K562 (cell line): ENCODE data around the gene MYO9A. TPM values are rescaled to one million over a fixed set of nuclear protein-coding genes. Genes with fewer than 3 reads are reported as not detected.

ENCODE experiments used
- ATAC-seq: fragments of 200-7000 bp; cut with Tn5 transposase; 3 replicates; pipeline ENCODE4 v1.9.1; 2020; ENCODE audit warnings: moderate library complexity
- BruUV-seq: library from RNA; stranded (reverse); fragments of 400-500 nt; replicated peaks from 2 replicates; lab custom pipeline; 2021; lab: Mats Ljungman, UMichigan
- CTCF ChIA-PET: fragments of 300-600 bp; formaldehyde crosslinking; extraction: SDS; loops from one replicate; lab custom pipeline; 2021; ENCODE audit warnings: low intra/inter-chr PET ratio; lab: Yijun Ruan, JAX
- POLR2A ChIA-PET: fragments of 300-600, 350-650 bp; sonication (Branson Sonifier 250); formaldehyde crosslinking; extraction: SDS; loops from one replicate; lab custom pipeline; 2021; ENCODE audit warnings: antibody characterized with exemption, inconsistent platforms; lab: Yijun Ruan, JAX
- DNase-seq, 4 experiments: peaks; one replicate each; pipeline versions ENCODE4 v3.0.0 to v3.0.0-alpha.2; 2011 to 2018; ENCODE audit warnings: low spot score in 3 of 4, mixed read lengths in 3 of 4; ENCODE audit errors: extremely low read depth in 1 of 4
- FAIRE-seq: peaks from 2 replicates; lab custom pipeline; 2011; peaks lifted over from hg19 to GRCh38; lab: Jason Lieb, UNC
- H2AFZ ChIP-seq: 2 replicates; pipeline ENCODE4 v1.6.0; 2011; ENCODE audit warnings: low read depth, low read length, control low read depth, inconsistent platforms
- H3K27ac ChIP-seq: fragments of 200-600 bp; 3 replicates; pipeline ENCODE4 v1.8.0; 2011; ENCODE audit warnings: low read depth, mild to moderate bottlenecking, control low read depth, inconsistent platforms, low read length, moderate library complexity, mixed read lengths; ENCODE audit errors: extremely low read depth
- H3K27me3 ChIP-seq, 2 experiments: fragments of 300-600 bp in 1 of 2; 2 replicates in 1 of 2; 3 replicates in 1 of 2; pipeline versions ENCODE4 v1.6.0 to v1.8.0; 2011; ENCODE audit warnings: inconsistent platforms in 2 of 2, low read length in 2 of 2, mild to moderate bottlenecking in 1 of 2, mixed read lengths in 1 of 2, moderate library complexity in 1 of 2; ENCODE audit not compliant: control insufficient read depth in 2 of 2, insufficient read depth in 2 of 2
- H3K36me3 ChIP-seq: fragments of 300-600 bp; 3 replicates; pipeline ENCODE4 v1.8.0; 2011; ENCODE audit warnings: mild to moderate bottlenecking, low read length, inconsistent platforms; ENCODE audit not compliant: control insufficient read depth, insufficient read depth
- H3K4me1 ChIP-seq, 2 experiments: fragments of 200-600 bp in 1 of 2; replicated peaks in 1 of 2; 2 replicates in 1 of 2; 3 replicates in 1 of 2; pipeline versions ENCODE4 v1.5.1 to v1.8.0; 2011; ENCODE audit warnings: inconsistent platforms in 2 of 2, low read length in 2 of 2, mild to moderate bottlenecking in 1 of 2, mixed read lengths in 1 of 2, moderate library complexity in 1 of 2; ENCODE audit not compliant: control insufficient read depth in 2 of 2, insufficient read depth in 2 of 2
- H3K4me2 ChIP-seq: 2 replicates; pipeline ENCODE4 v1.6.1; 2011; ENCODE audit warnings: low read length, control low read depth, inconsistent platforms, mixed read lengths; ENCODE audit not compliant: insufficient read depth
- H3K4me3 ChIP-seq: fragments of 200-600 bp; sonication (generic), shearing (Covaris generic); 2 replicates; pipeline ENCODE4 v1.5.1; 2016; ENCODE audit warnings: control low read depth, inconsistent platforms
- H3K79me2 ChIP-seq: fragments of 200-600 bp; 3 replicates; pipeline ENCODE4 v1.8.0; 2011; ENCODE audit warnings: low read length, inconsistent platforms; ENCODE audit not compliant: control insufficient read depth, insufficient read depth
- H3K9ac ChIP-seq, 2 experiments: 2 replicates each; pipeline versions ENCODE4 v1.6.0 to v1.6.1; 2011; ENCODE audit warnings: low read depth in 2 of 2, low read length in 2 of 2, control low read depth in 1 of 2, inconsistent platforms in 1 of 2, mild to moderate bottlenecking in 1 of 2, mixed read lengths in 1 of 2; ENCODE audit not compliant: insufficient read depth in 1 of 2
- H3K9me1 ChIP-seq: one replicate; pipeline ENCODE4 v1.6.0; 2011; ENCODE audit warnings: inconsistent platforms, mild to moderate bottlenecking, low read length, moderate library complexity; ENCODE audit not compliant: control insufficient read depth, insufficient read depth
- H3K9me3 ChIP-seq: replicated peaks from 2 replicates; pipeline ENCODE4 v1.5.1; 2011; ENCODE audit warnings: low read depth, low read length, inconsistent platforms; ENCODE audit not compliant: control insufficient read depth, insufficient read depth
- H4K20me1 ChIP-seq: replicated peaks from 2 replicates; pipeline ENCODE4 v1.6.1; 2011; ENCODE audit warnings: low read length, inconsistent platforms, mixed read lengths; ENCODE audit not compliant: control insufficient read depth, insufficient read depth
- BRD4 ChIP-seq: fragments of 200-600 bp; sonication (generic); IDR thresholded peaks from 2 replicates; pipeline ENCODE4 v1.6.1; 2017; ENCODE audit warnings: inconsistent platforms
- SRSF3 ChIP-seq: fragments of 200-400 bp; formaldehyde crosslinking; IDR thresholded peaks from 2 replicates; pipeline ENCODE4 v1.6.1; 2016; ENCODE audit warnings: mild to moderate bottlenecking, low read length, moderate library complexity; ENCODE audit not compliant: insufficient read depth
- TFAM ChIP-seq: fragments of 250-450 bp; sonication (Bioruptor Pico); conservative IDR thresholded peaks from 2 replicates; pipeline ENCODE4 v1.5.0; 2021; ENCODE audit warnings: mild to moderate bottlenecking, moderate library complexity
- ZNF766 ChIP-seq: fragments of 200-800 bp; sonication (Bioruptor generic); conservative IDR thresholded peaks from 2 replicates; pipeline ENCODE4 v1.6.1; 2016; ENCODE audit warnings: missing genetic modification characterization, missing compliant biosample characterization
- ZNF785 ChIP-seq: fragments of 250-450 bp; sonication (Bioruptor Pico); IDR thresholded peaks from 2 replicates; pipeline ENCODE4 v1.4.0; 2020; ENCODE audit warnings: mild to moderate bottlenecking
- WGBS: fragments of 100-300 bp; shearing (Covaris generic); methylation state at CpG from one replicate; pipeline ENCODE4 v1.1.6; 2016; ENCODE audit warnings: low coverage, mixed read lengths; ENCODE audit not compliant: insufficient coverage; ENCODE audit errors: missing lambda C conversion rate; 5-methylcytosine and 5-hydroxymethylcytosine counted together
- in situ Hi-C: fragments of 300-500 bp; cut with MboI; formaldehyde crosslinking; loops from 4 replicates; pipeline ENCODE4 v1.15.0; 2018; ENCODE audit warnings: inconsistent platforms, mixed read lengths
- intact Hi-C: fragments of 100-400 bp; cut with micrococcal nuclease; formaldehyde crosslinking; loops from 2 replicates; pipeline ENCODE4 v1.14.2; 2022
- polyA plus RNA-seq, 8 experiments: library from polyadenylated mRNA; depleted of rRNA in 4 of 8; stranded (reverse) in 5 of 8; unstranded in 3 of 8; fragments of >200 nt; fragmentation: Nextera tagmentation in 2 of 8; fragmentation: Illumina TruSeq in 1 of 8; extraction: Ambion mirVana in 2 of 8; extraction: Trizol in 1 of 8; gene quantifications; 2 replicates each; pipeline versions ENCODE4 v1.2.1 to v1.2.3, GENCODE V29; 2011 to 2014; ENCODE audit warnings: inconsistent platforms in 1 of 8, missing spikeins in 1 of 8
- total RNA-seq, 7 experiments: library from RNA; depleted of rRNA in 6 of 7; stranded (reverse); fragments of >200 nt in 6 of 7; fragmentation: Illumina TruSeq in 2 of 7; extraction: Trizol in 2 of 7; gene quantifications; 2 replicates each; pipeline versions ENCODE4 v1.2.1 to v1.2.3, GENCODE V29; 2011 to 2021; ENCODE audit warnings: low replicate concordance in 1 of 7
- TF ChIP-seq, protein P1 (sequence below), 2 experiments: IDR thresholded peaks in 1 of 2; conservative IDR thresholded peaks in 1 of 2; 2 replicates each; pipeline ENCODE4 v1.6.1; 2016; ENCODE audit warnings: low read depth in 2 of 2, mild to moderate bottlenecking in 1 of 2, missing compliant biosample characterization in 1 of 2, missing genetic modification characterization in 1 of 2, moderate library complexity in 1 of 2
- TF ChIP-seq, protein P2 (sequence below): fragments of 450-650 bp; IDR thresholded peaks from 2 replicates; pipeline ENCODE4 v1.6.1; 2014; ENCODE audit warnings: low read depth, mild to moderate bottlenecking, moderate library complexity, borderline replicate concordance
- TF ChIP-seq, protein P3 (sequence below): fragments of 450-650 bp; IDR thresholded peaks from 2 replicates; pipeline ENCODE4 v1.6.1; 2018; ENCODE audit warnings: mild to moderate bottlenecking, low read depth; ENCODE audit not compliant: partially characterized antibody
- TF ChIP-seq, protein P4 (sequence below): fragments of 450-650 bp; IDR thresholded peaks from one replicate; pipeline ENCODE4 v1.6.1; 2018; ENCODE audit warnings: mild to moderate bottlenecking, moderate library complexity; ENCODE audit not compliant: partially characterized antibody

The MYO9A gene
- total and polyA plus RNA-seq, 9 of the 15 experiments (the other 6 are each of a cell fraction or from before 2014, with no cell fraction given), result 1.9 to 15.4 (median 5.8) TPM

DNA sequence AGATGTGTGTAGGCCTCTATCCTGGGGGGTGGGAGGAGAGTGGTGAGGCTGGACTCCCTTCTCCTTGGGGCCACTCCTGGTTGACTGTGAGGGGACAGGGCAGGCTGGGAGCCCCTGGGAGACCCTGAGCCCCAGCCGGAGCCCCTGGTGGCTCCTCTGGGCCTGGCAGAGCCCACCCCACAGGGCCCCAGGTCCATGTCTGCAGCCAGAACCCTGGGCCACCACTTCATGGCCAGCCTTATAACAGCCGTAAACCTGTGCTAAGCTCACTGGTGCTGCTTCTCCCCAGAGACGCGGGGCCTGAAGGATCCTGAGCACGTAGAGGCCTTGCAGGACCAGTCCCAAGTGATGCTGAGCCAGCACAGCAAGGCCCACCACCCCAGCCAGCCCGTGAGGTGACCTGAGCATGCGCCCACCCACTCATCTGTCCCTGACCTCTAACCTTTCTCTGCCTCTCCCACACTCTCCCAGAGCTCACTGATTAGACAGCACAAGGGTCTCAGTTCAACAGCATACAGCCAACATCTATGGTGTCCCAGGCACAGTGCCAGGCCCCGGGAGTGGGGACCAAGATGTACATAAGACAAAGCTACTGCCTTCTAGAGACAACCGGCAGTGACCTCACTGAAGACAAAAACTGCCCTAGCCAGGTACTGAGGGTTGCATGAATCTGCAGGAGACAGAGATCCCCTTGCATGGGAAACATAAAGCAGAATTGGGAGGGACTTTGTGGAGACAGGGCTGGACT, 304.1 kb downstream of the MYO9A start (continued):
- TF ChIP-seq, protein P1, sequence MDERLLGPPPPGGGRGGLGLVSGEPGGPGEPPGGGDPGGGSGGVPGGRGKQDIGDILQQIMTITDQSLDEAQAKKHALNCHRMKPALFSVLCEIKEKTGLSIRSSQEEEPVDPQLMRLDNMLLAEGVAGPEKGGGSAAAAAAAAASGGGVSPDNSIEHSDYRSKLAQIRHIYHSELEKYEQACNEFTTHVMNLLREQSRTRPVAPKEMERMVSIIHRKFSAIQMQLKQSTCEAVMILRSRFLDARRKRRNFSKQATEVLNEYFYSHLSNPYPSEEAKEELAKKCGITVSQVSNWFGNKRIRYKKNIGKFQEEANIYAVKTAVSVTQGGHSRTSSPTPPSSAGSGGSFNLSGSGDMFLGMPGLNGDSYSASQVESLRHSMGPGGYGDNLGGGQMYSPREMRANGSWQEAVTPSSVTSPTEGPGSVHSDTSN (CRISPR knock-in tag; IDR thresholded peaks at IDR 0.05; ENCODE audit: low read depth), result no peak
- TF ChIP-seq, protein P1 (tag; conservative IDR thresholded peaks at IDR 0.05; ENCODE audit: low read depth), result no peak
- TF ChIP-seq TFAM (no peak), ZNF785 (CRISPR knock-in tag) (no peak), SRSF3 (no peak)

DNA sequence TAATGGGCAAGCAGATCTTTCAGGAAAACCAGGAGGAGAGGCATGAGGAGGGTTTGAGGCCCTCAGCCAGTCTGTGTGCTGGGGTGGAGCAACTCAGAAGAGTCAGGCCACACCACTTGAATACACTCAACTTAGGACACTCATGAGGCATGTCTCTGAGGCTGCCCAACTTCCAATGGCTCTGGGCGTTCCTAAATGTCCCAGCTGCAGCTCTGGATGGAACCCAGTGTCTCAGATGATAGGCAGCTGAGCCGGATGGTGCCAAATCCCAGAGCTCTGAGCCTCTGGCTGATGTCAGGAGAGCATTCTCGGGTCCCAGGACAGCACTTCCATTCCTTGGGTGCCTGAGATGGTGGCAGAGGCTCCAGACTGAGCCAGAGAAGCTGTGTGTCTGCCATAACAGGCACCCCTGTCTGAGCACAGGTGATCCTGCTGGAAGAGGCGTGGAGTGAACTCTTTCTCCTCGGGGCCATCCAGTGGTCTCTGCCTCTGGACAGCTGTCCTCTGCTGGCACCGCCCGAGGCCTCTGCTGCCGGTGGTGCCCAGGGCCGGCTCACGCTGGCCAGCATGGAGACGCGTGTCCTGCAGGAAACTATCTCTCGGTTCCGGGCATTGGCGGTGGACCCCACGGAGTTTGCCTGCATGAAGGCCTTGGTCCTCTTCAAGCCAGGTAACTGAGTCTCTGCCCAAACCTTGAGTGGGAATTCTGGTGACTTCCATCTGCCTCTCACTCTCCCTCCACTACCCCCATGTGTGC, 304.8 kb downstream of the MYO9A start:
- WGBS, result 3% methylated on average over 16 of the region's 16 CpGs
- no peaks in the 10 kb centered on the region for H3K4me1 ChIP-seq
- ATAC-seq, result no peak
- H2AFZ ChIP-seq, result no peak overlapping the region
- no peak overlapping the region for H3K4me2 ChIP-seq
- H3K27ac ChIP-seq, result no peak overlapping the region
- no peaks in the 10 kb centered on the region for H3K9me1 ChIP-seq
- H4K20me1 ChIP-seq, result peaks cover 5% of the 10 kb centered on the region
- no peak for DNase-seq
- no peaks in the 10 kb centered on the region for H3K79me2 ChIP-seq
- FAIRE-seq, result no peak
- CTCF ChIA-PET, result no interaction called here
- H3K9me3 ChIP-seq, result no peaks in the 10 kb centered on the region
- POLR2A ChIA-PET, result interaction anchor here (1.0 kb wide), 1 partner anchor 11 kb away, joined by 3 read pairs; no protein-coding TSS in a partner anchor
- intact Hi-C loops (no loop called here), in situ Hi-C loops (no loop called here)
- no peak overlapping the region for H3K9ac ChIP-seq
- BruUV-seq, result no TSS peak
- peaks cover 30 to 69% of the 10 kb centered on the region in 2 experiments; a peak in 4 of 5 replicates for H3K27me3 ChIP-seq
- H3K4me3 ChIP-seq, result no peak overlapping the region
- no peaks in the 10 kb centered on the region for H3K36me3 ChIP-seq
- TF ChIP-seq, protein P2, sequence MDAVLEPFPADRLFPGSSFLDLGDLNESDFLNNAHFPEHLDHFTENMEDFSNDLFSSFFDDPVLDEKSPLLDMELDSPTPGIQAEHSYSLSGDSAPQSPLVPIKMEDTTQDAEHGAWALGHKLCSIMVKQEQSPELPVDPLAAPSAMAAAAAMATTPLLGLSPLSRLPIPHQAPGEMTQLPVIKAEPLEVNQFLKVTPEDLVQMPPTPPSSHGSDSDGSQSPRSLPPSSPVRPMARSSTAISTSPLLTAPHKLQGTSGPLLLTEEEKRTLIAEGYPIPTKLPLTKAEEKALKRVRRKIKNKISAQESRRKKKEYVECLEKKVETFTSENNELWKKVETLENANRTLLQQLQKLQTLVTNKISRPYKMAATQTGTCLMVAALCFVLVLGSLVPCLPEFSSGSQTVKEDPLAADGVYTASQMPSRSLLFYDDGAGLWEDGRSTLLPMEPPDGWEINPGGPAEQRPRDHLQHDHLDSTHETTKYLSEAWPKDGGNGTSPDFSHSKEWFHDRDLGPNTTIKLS, result no peak
- TF ChIP-seq, protein P3, sequence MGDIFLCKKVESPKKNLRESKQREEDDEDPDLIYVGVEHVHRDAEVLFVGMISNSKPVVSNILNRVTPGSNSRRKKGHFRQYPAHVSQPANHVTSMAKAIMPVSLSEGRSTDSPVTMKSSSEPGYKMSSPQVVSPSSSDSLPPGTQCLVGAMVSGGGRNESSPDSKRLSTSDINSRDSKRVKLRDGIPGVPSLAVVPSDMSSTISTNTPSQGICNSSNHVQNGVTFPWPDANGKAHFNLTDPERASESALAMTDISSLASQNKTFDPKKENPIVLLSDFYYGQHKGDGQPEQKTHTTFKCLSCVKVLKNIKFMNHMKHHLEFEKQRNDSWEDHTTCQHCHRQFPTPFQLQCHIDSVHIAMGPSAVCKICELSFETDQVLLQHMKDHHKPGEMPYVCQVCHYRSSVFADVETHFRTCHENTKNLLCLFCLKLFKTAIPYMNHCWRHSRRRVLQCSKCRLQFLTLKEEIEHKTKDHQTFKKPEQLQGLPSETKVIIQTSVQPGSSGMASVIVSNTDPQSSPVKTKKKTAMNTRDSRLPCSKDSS, result no peak
- TF ChIP-seq ZNF766, result no peak
- no peak for TF ChIP-seq BRD4
- TF ChIP-seq, protein P4, sequence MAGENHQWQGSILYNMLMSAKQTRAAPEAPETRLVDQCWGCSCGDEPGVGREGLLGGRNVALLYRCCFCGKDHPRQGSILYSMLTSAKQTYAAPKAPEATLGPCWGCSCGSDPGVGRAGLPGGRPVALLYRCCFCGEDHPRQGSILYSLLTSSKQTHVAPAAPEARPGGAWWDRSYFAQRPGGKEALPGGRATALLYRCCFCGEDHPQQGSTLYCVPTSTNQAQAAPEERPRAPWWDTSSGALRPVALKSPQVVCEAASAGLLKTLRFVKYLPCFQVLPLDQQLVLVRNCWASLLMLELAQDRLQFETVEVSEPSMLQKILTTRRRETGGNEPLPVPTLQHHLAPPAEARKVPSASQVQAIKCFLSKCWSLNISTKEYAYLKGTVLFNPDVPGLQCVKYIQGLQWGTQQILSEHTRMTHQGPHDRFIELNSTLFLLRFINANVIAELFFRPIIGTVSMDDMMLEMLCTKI, result no peak
